ENCODE results near the gene DGAT2. TPM values are rescaled to one million over a fixed set of nuclear protein-coding genes. Genes with fewer than 3 reads are reported as not detected.
"Not testable (repeated sequence)": the region's sequence is repeated elsewhere in the genome, so short reads cannot be mapped to it uniquely, and the experiment has no call there.

The DGAT2 gene
- total RNA-seq, 1 experiment from 2014 or later, result 3.9 TPM

DNA sequence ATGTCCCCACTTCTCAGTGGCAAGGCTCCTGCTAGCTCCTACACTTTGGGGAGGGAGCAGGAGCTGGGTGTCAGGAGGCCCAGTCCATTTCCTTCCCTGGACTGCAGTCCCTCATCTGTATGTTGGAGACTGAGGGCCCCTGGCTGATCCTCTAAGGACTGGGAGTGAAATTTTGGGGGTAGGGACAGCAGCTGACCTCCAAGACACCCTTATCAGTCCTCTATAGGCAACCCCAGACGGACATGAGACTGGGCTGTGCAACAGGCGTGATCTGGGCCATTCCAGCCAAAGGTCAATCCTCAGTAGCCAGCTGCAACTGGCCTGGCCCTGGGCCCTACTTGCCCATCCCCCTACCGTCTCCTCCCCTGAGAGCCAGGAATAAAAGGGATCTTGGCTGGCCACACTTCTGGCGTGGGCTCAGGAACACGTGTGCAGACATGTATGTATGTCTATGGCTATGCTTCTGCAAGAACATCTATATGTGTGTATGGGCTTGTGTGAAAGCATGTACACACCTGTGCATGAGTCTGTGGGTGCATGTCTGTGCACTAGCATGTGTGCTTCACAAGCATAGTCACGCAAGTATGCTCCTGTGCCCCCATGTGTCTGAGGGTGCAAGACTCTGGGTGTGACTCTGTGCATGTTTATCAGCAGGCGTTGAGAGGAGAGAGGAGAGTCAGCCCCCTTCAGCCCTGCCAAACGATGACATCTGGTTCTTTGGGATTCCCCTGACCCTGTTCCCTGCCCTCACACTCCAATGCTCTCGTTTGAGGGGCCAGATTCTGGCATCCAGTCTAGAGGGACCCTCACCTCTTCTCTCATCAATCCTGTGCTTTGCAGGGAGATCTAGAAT is 24.6 kb upstream of the DGAT2 start:
- in situ Hi-C loops (cut with HindIII; ENCODE audit: low pct_unique_long_range_greater_than_20kb, low sequenced_read_pairs), result no loop called here
- no peak for DNase-seq (ENCODE audit: low read depth, low spot score)

- in situ Hi-C loops (cut with HindIII; ENCODE audit: low pct_unique_long_range_greater_than_20kb, low sequenced_read_pairs), result no loop called here
- DNase-seq (ENCODE audit: low read depth, low spot score), result no peak
Measured at GRCh38 chr11:75745807-75746206, 22.8 kb upstream of the DGAT2 start.

GRCh38 chr11:75748729-75749273 is 19.8 kb upstream of the DGAT2 start:
- DNase-seq (ENCODE audit: low read depth, low spot score); in situ Hi-C loops (cut with HindIII; ENCODE audit: low pct_unique_long_range_greater_than_20kb, low sequenced_read_pairs): not testable (repeated sequence)

- DNase-seq (ENCODE audit: low read depth, low spot score); in situ Hi-C loops (cut with HindIII; ENCODE audit: low pct_unique_long_range_greater_than_20kb, low sequenced_read_pairs): not testable (repeated sequence)
Measured at GRCh38 chr11:75754933-75755332, 13.6 kb upstream of the DGAT2 start.

DNA sequence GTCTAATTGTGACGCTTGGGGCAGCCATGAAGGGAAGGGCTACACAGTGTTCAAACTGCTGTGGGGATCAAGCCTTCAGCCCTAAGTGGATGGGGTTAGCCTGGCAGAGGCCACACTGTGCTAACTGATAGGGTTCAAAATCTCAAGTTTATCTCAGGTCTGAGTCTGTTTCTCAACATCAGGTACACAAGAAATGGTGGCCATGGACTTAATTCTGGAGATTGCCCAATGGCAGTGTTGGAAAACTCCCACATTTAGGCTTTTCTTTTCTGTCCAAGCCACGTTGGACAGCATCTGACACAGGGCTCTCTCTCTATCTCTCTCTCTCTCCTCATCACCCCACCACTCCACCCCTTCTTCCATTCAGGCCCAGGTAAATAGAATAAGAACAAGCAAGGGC is 10.9 kb upstream of the DGAT2 start:
- DNase-seq (ENCODE audit: low read depth, low spot score), result no peak
- in situ Hi-C loops (cut with HindIII; ENCODE audit: low pct_unique_long_range_greater_than_20kb, low sequenced_read_pairs), result no loop called here

- in situ Hi-C loops (cut with HindIII; ENCODE audit: low pct_unique_long_range_greater_than_20kb, low sequenced_read_pairs), result no loop called here
- DNase-seq (ENCODE audit: low read depth, low spot score), result no peak
Measured at GRCh38 chr11:75759832-75760231, 8.7 kb upstream of the DGAT2 start.

DNA sequence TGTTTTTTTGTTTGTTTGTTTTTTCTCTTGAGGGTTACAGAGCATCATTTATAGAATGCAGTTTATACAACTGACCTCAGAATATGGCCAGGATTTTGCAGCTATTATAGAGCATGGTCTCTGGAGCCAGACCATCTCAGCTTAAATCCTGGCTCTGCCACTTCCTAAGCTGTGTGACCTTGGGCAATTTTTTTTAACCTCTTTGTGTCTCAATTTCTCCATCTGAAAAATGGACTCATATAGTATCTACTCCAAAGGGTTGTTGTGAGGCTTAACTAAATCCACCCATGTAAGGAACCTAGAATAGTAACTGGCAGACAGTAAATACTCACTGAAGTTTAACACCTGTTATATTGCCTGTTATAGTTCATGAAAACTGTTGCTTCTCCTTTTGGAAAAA is 8.3 kb upstream of the DGAT2 start:
- DNase-seq (ENCODE audit: low read depth, low spot score), result no peak
- in situ Hi-C loops (cut with HindIII; ENCODE audit: low pct_unique_long_range_greater_than_20kb, low sequenced_read_pairs), result no loop called here

- in situ Hi-C loops (cut with HindIII; ENCODE audit: low pct_unique_long_range_greater_than_20kb, low sequenced_read_pairs), result no loop called here
- DNase-seq (ENCODE audit: low read depth, low spot score), result no peak
Measured at GRCh38 chr11:75760710-75761493, 7.7 kb upstream of the DGAT2 start.

- in situ Hi-C loops (cut with HindIII; ENCODE audit: low pct_unique_long_range_greater_than_20kb, low sequenced_read_pairs), result no loop called here
- DNase-seq (ENCODE audit: low read depth, low spot score), result no peak
Measured at GRCh38 chr11:75762158-75762557, 6.4 kb upstream of the DGAT2 start.

DNA sequence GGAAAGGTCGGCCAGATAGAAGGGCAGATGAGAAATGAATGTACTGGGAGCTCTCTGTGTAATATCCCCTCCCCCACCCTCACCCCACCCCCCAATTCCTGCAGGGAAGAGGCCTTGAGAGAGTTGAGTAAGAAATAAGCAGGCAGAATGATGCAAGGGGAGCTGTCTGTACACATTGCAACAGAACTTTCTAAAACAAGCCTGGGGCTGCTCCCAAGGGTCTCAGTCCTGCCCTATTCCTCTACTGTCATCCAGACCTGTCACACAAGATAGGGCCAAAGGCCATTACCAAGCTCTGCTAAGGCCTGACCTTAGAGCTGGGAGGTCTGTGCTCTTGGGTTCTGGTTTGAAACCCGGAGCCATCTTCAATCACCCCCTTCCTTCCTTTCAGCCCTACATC is 5.7 kb upstream of the DGAT2 start:
- in situ Hi-C loops (cut with HindIII; ENCODE audit: low pct_unique_long_range_greater_than_20kb, low sequenced_read_pairs), result no loop called here
- DNase-seq (ENCODE audit: low read depth, low spot score), result no peak

DNA sequence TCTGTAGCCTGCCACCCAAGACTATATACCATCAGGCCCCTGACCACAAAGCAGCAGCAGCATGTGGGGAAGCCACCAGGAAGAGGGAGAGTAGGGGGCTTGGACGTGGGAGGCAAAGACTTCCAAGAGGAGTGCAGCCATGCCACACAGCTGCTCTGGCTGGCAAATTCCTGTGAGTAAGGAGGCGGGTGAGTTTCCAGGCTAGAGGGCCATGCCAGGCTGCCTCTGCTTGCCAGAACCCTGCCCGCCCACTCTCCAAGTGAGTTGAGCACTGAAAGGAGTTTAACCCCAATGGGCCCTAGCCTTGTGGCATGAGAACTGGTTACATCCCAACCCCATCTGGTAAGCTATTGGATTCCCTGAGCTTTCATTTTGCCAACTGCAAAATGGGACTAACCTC is 4.7 kb upstream of the DGAT2 start:
- no peak for DNase-seq (ENCODE audit: low read depth, low spot score)
- in situ Hi-C loops (cut with HindIII; ENCODE audit: low pct_unique_long_range_greater_than_20kb, low sequenced_read_pairs), result no loop called here

DNA sequence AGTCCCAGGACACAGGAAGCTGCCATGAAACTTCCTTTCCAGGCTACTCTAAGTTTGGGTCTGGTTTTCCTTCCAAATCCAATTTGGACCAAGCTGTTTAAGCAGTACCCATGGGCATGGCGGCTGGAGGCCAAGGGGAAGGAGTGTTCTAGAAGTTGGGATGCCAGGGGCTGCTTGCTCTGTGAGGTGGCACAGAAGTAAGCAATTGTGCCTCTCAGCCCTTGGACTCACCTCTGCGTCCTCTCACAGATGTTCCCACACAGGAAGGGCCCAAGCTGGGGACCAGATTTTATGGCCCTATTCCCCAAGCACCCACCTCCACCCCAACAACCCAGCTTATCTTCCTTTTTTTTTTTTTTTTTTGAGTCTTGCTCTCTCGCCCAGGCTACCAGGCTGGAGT is 3.5 kb upstream of the DGAT2 start:
- no peak for DNase-seq (ENCODE audit: low read depth, low spot score)
- in situ Hi-C loops (cut with HindIII; ENCODE audit: low pct_unique_long_range_greater_than_20kb, low sequenced_read_pairs), result no loop called here

DNA sequence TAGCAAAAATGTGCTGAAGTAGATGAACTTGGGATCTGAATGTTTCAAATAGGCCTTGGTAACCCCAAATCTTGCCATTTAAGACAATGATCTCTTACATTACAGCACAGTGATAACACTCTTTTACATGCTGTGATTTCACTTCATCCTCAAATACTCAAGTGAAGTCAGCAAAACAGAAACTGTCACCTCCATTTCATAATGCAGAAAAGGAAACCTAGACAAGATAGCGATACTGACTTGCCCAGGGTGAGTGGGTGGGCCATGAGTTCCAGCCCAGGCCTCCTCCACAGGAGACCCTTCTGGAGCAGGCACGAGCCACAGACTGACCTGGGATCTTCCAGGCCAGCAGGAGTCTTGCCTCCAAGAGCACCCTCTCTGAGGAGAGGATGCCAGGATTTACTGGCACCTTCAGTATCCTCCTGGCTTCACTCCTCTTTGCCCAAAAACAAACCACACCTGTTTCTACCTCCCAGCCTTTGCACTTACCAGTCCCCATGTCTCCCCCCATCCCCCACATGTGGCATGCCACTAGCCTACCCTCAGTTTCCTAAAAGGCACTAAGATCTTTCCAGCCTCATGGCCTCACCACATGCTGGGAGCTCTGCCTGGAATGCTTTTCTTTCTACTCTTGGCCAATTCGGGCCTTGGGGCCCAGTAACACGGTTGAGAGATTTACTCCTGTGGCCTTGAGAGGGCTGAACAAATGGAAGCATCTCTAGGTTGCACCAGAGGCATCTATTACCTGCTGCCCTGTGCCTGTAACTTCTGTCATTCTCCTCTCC is 1.9 kb upstream of the DGAT2 start:
- no peak for DNase-seq (ENCODE audit: low read depth, low spot score)
- in situ Hi-C loops (cut with HindIII; ENCODE audit: low pct_unique_long_range_greater_than_20kb, low sequenced_read_pairs), result no loop called here

GRCh38 chr11:75767228-75767572 is 1.4 kb upstream of the DGAT2 start:
- in situ Hi-C loops (cut with HindIII; ENCODE audit: low pct_unique_long_range_greater_than_20kb, low sequenced_read_pairs), result no loop called here
- DNase-seq (ENCODE audit: low read depth, low spot score), result no peak

GRCh38 chr11:75767793-75768111 is 826 bp upstream of the DGAT2 start:
- DNase-seq (ENCODE audit: low read depth, low spot score), result no peak
- in situ Hi-C loops (cut with HindIII; ENCODE audit: low pct_unique_long_range_greater_than_20kb, low sequenced_read_pairs), result no loop called here

DNA sequence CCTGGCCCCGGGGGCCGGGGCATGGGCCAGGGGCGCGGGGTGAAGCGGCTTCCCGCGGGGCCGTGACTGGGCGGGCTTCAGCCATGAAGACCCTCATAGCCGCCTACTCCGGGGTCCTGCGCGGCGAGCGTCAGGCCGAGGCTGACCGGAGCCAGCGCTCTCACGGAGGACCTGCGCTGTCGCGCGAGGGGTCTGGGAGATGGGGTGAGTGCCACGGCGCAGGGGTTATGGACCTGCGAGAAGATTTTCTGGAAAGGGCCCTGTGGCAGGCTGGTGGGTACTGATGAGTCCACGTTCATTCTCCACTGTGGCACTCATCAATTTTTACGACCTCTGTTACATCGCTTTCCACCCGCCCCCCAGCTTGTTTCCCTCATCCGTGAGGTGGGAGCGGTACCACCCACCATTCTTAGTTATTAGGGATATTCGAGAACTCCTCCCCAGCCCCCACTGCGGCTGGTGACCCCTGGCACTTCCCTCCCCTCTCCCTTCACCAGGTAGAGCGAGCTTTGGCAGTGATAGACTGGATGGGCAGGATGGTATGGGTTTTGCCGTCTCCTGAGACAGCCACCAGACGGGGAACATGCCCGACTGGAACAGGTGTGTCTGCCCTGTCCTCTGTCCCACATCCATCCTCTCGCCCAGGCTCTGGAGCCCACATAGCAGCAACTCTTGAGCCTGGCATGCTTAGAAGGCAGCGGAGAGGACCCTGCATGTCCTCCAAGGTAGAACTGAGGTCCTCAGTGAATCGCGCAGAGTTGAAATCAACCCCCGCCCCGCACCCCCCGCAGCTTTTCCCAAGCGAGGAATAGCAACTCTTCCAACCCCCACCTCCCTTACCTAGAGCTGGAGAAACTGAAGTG is 562 bp downstream of the DGAT2 start:
- in situ Hi-C loops (cut with HindIII; ENCODE audit: low pct_unique_long_range_greater_than_20kb, low sequenced_read_pairs), result no loop called here
- no peak for DNase-seq (ENCODE audit: low read depth, low spot score)

- DNase-seq (ENCODE audit: low read depth, low spot score), result no peak
- in situ Hi-C loops (cut with HindIII; ENCODE audit: low pct_unique_long_range_greater_than_20kb, low sequenced_read_pairs), result no loop called here
Measured at GRCh38 chr11:75770102-75770501, 1.5 kb downstream of the DGAT2 start.

Measured in SK-MEL-5 (cell line).